ENCODE measurements around the gene LCE3D.

Gene LCE3D, protein sequence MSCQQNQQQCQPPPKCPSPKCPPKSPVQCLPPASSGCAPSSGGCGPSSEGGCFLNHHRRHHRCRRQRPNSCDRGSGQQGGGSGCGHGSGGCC

DNA sequence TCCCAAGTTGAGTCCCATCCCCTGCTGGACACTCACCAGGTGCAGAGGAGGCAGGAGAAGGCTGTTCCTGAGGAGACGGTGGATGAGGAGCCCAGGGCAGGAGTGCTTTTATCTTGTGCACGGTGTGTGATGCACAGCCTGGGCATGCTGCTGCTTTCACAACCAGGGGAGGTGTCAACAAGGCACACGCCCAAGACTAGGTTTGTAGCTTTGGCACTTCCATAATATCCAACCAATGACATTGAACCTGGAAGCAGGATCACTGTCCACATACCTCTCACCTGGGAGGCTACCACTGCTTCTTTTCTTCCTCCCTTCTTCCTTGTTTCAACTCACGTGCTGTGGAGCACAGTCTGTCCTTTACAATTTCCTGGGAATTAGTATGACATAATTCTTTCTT, at the start of gene LCE3D:
TSS of gene LCE3D (minus strand) at position 84 of the 400 bp plus-strand sequence. CDS start 580 bp downstream, outside the sequence.
- H3K27me3 ChIP-seq = no peaks in the 10 kb centered on the region
- no peaks in the 10 kb centered on the region for H3K9me3 ChIP-seq (replicated peaks in 1 of 11)
- TF ChIP-seq Cebpa-rat (IDR thresholded peaks at IDR 0.05) = no peak

DNA sequence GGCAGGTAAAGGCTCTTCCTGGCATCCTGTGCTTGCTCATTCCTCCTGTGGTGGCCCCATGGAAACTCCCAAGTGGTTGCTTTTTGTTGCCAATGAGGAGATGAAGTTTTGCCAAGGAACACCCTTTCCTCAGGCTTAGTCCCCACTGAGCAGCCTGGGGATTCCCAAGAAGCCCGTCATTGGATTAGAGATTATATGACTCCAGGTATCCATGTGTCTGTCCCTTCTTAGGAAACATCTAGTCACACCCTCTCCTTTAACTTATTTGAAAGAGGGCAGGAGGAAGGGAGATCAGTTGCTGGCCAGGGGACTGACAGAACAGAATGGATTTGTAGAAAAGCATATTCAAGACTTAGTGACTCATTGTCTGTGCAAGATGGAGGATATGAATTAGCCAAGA, 46.4 kb upstream of the LCE3D start:
- no peak overlapping the region for H3K4me3 ChIP-seq
- no peaks in the 10 kb centered on the region for H3K36me3 ChIP-seq
- H3K27me3 ChIP-seq = no peaks in the 10 kb centered on the region
- H3K4me2 ChIP-seq = no peak overlapping the region
- peaks cover 0 to 12% (median 4%) of the 10 kb centered on the region in 11 experiments; a peak in 3 of 22 replicates for H3K9me3 ChIP-seq (replicated peaks in 1 of 11)
- TF ChIP-seq Cebpa-rat (IDR thresholded peaks at IDR 0.05) = no peak
- no peak overlapping the region for H3K9ac ChIP-seq
- peaks cover 17 to 25% (median 23%) of the 10 kb centered on the region in 10 experiments for H3K4me1 ChIP-seq
- H4K20me1 ChIP-seq = no peaks in the 10 kb centered on the region
- no peak overlapping the region for H3K27ac ChIP-seq

More for the DNA sequence above, at the start of gene LCE3D:
- no peak within 1 kb of the TSS for H3K4me3 ChIP-seq
- H3K27ac ChIP-seq = no peak within 1 kb of the TSS
- H3K36me3 ChIP-seq = no peaks in the 10 kb centered on the region
- no peaks in the 10 kb centered on the region for H4K20me1 ChIP-seq
- H3K4me1 ChIP-seq = no peaks in the 10 kb centered on the region
- no peak within 1 kb of the TSS for H3K4me2 ChIP-seq
- no peak within 1 kb of the TSS for H3K9ac ChIP-seq

DNA sequence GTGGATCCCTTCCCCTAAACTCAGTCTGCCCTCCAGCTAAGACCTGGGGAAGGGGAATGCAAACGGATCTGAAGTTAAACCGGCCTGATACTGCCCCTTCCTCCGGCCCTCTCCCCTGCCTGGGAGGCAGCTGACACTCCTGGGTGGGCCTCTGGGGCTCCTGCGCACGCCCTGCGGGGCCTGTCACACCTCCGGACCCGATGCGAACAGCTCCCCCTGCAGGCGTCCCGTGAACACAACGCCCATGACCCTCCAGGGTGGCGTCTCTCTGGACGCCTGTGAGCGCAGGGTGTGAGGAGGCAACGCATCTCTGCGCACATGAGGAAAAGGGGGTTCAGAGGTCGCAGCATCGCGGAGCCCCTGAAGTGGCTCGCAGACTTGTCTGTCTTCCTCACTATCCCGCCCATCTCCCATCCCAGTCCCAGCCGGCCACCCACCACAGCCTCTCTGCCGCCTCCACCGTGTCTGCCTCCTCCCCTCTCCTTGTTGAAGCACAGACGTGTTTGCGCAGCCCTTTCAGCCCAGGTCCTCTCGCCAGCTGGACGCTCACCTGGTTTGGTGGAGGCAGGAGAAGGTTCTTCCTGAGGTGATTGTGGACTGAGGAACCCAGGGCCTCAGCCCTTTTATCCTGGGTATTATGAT, 43.0 kb upstream of the LCE3D start:
- H3K4me2 ChIP-seq = peak overlapping the region; percentile 35 to 72 (median 57)

DNA sequence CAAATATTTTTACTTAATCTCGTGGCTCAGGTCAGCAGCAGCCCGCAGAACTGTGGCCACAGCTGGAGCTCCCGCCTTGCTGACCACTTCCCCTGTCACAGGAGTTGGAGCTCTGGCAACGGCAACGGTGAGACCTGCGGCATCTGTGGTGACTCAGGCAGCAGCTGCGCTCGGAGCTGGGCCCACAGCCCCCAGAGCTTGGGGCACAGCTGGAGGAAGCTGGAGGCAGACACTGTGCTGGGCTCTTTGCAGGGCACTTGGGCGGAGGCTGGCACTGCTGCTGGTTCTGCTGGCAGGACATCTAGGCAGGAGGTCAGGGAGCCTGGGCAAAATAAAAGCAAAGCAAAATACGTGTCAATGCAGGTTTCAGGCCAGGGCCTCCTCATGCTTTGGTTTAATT, 42.5 kb upstream of the LCE3D start, which contains the start of gene LCE3A:
TSS of gene LCE3A (minus strand) at position 301 of the 400 bp plus-strand sequence. CDS start at position 301, 0 bp downstream.
- H3K4me1 ChIP-seq = peaks cover 17 to 29% (median 24%) of the 10 kb centered on the region in 10 experiments
- peaks cover 25 to 37% (median 32%) of the 10 kb centered on the region in 11 experiments for H3K9me3 ChIP-seq (replicated peaks in 1 of 11)
- peak within 1 kb of the TSS in 1 of 11 experiments; percentile 28; a peak in 1 of 22 replicates for H3K9ac ChIP-seq
- peak within 1 kb of the TSS; percentile 35 to 72 (median 57) for H3K4me2 ChIP-seq
- H3K27ac ChIP-seq = peak within 1 kb of the TSS in 9 of 11 experiments; percentile 2 to 59 (median 35); a peak in 13 of 22 replicates
- no peak for TF ChIP-seq Cebpa-rat (IDR thresholded peaks at IDR 0.05)
- no peaks in the 10 kb centered on the region for H3K27me3 ChIP-seq
- no peaks in the 10 kb centered on the region for H4K20me1 ChIP-seq
- H3K36me3 ChIP-seq = 0 out of 22 replicates have a peak, but pooled peaks cover 0 to 8% (median 0%) of the 10 kb centered on the region in 11 experiments
- H3K4me3 ChIP-seq = peak within 1 kb of the TSS in 1 of 10 experiments; percentile 24; a peak in 1 of 20 replicates

More for the DNA sequence above, 43.0 kb upstream of the LCE3D start:
- Histone ChIP-seq H3K36me3 (0 out of 22 replicates have a peak, but pooled peaks cover 0 to 8% (median 0%) of the 10 kb centered on the region in 11 experiments), H3K9ac (peak overlapping the region in 1 of 11 experiments; percentile 28; a peak in 1 of 22 replicates), H3K27me3 (no peaks in the 10 kb centered on the region), H4K20me1 (no peaks in the 10 kb centered on the region), H3K9me3 (replicated peaks in 1 of 11) (peaks cover 20 to 32% (median 27%) of the 10 kb centered on the region in 11 experiments), H3K4me1 (peaks cover 17 to 29% (median 24%) of the 10 kb centered on the region in 10 experiments), H3K4me3 (0 out of 20 replicates have a peak overlapping the region, but pooled peaks of 1 of the 10 experiments have one; percentile 24), H3K27ac (peak overlapping the region in 8 of 11 experiments; percentile 2 to 59 (median 31); a peak in 10 of 22 replicates)
- TF ChIP-seq Cebpa-rat (IDR thresholded peaks at IDR 0.05) = no peak

DNA sequence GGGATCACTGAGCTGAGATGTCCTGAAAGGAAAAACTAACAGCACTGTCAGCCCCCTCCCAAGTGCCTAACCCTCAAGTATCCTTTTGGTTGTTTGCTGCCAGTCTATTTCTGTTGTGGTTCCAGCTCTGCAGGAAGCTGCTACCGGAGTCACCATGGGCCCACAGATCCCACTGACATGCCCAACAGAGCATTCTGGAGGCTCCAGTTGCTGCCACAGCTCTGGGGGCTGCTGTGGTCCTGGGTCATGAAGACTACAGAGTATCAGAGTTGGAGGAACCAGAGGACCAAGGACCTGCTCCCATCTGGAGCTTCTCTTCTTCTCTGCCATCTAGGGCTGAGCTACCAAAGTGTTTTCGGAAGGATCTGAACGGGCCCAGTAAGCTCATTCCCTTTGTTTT, 41.7 kb upstream of the LCE3D start:
- Histone ChIP-seq H3K27me3 (no peaks in the 10 kb centered on the region), H3K9me3 (replicated peaks in 1 of 11) (peaks cover 30 to 42% (median 38%) of the 10 kb centered on the region in 11 experiments), H3K9ac (no peak overlapping the region), H4K20me1 (no peaks in the 10 kb centered on the region), H3K4me3 (no peak overlapping the region; a peak in 1 of 20 replicates), H3K27ac (peak overlapping the region in 7 of 11 experiments; percentile 10 to 51 (median 35); a peak in 9 of 22 replicates), H3K4me2 (peak overlapping the region in 9 of 11 experiments; percentile 35 to 67 (median 50); a peak in 17 of 22 replicates), H3K4me1 (peaks cover 17 to 29% (median 24%) of the 10 kb centered on the region in 10 experiments), H3K36me3 (0 out of 22 replicates have a peak, but pooled peaks cover 0 to 8% (median 0%) of the 10 kb centered on the region in 11 experiments)
- TF ChIP-seq Cebpa-rat (IDR thresholded peaks at IDR 0.05) = no peak

DNA sequence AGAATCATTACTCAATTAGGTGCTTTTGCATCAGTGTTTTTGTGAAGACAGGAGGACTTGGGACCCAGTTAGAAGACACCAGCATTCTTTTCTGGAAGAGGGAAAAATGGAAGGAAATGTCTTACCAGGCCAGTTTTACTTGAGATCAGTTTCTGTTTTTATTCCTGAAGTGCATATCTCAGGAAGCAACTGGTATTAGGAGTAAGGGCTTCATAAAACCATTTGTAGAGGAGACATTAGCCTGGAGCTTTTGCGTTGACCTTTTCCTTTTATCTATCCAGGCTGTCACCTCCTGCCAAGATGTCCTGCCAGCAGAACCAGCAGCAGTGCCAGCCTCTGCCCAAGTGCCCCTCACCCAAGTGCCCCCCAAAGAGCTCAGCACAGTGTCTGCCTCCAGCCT, 33.2 kb upstream of the LCE3D start, which contains the start of gene LCE3B:
TSS of gene LCE3B (plus strand) at position 301 of the 400 bp plus-strand sequence. CDS start at position 301, 0 bp downstream.
- Histone ChIP-seq H4K20me1 (no peaks in the 10 kb centered on the region), H3K4me2 (no peak within 1 kb of the TSS), H3K4me1 (no peaks in the 10 kb centered on the region), H3K4me3 (no peak within 1 kb of the TSS), H3K9ac (no peak within 1 kb of the TSS), H3K27me3 (no peaks in the 10 kb centered on the region), H3K36me3 (no peaks in the 10 kb centered on the region), H3K9me3 (replicated peaks in 1 of 11) (peaks cover 11 to 14% (median 12%) of the 10 kb centered on the region in 11 experiments), H3K27ac (no peak within 1 kb of the TSS)
- no peak for TF ChIP-seq Cebpa-rat (IDR thresholded peaks at IDR 0.05)

DNA sequence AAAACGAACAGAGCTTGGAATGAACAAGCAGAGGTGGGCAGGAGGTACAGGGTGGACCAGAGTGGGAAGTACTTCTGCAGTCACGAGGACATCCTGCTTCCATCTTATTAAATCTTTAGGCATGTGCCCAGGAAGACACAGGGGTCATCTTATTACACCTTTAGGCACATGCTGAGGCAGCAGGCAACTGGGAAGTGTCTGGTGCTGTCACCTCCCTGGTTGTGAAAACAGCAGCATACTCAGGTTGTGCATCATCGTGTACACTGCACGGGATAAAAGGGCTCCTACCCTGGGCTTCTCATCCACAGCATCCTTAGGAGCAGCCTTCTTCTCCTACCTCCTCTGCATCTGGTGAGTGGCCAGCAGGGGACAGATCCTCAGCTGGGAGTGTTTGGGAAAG, 19.6 kb upstream of the LCE3D start, which contains the start of gene LCE3C:
TSS of gene LCE3C (plus strand) at position 301 of the 400 bp plus-strand sequence. CDS start 498 bp downstream, outside the sequence.
- TF ChIP-seq Cebpa-rat (IDR thresholded peaks at IDR 0.05) = no peak
- Histone ChIP-seq H3K9me3 (replicated peaks in 1 of 11) (peaks cover 0 to 12% (median 6%) of the 10 kb centered on the region in 11 experiments; a peak in 6 of 22 replicates), H3K4me3 (no peak within 1 kb of the TSS), H4K20me1 (no peaks in the 10 kb centered on the region), H3K27ac (no peak within 1 kb of the TSS), H3K9ac (no peak within 1 kb of the TSS), H3K27me3 (no peaks in the 10 kb centered on the region), H3K36me3 (no peaks in the 10 kb centered on the region), H3K4me1 (no peaks in the 10 kb centered on the region), H3K4me2 (no peak within 1 kb of the TSS)

DNA sequence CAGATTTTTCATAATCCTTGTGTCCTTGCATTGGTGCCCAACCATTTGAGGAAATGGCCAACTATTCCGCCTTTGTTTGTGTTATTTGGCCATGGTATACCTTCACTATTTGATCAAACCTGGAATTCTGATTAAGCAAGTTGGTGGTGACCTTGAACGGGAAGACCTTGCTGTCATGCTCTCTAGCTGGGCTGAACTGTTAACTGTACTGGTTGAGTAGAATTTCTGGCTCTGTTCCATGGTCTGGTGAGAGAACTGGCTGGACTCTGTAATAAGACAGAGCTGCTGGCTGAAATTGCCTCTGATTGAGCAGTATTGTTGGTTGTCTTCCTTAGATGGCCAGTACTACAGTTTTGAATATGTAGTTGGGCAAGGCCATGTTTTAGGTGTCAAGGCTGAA, 16.7 kb upstream of the LCE3D start:
- Histone ChIP-seq H4K20me1 (no peaks in the 10 kb centered on the region), H3K9me3 (replicated peaks in 1 of 11) (peaks cover 0 to 12% (median 6%) of the 10 kb centered on the region in 11 experiments; a peak in 6 of 22 replicates), H3K27ac (no peak overlapping the region), H3K4me1 (no peaks in the 10 kb centered on the region), H3K36me3 (no peaks in the 10 kb centered on the region), H3K4me3 (no peak overlapping the region), H3K4me2 (no peak overlapping the region), H3K9ac (no peak overlapping the region), H3K27me3 (no peaks in the 10 kb centered on the region)
- TF ChIP-seq Cebpa-rat (IDR thresholded peaks at IDR 0.05) = no peak

DNA sequence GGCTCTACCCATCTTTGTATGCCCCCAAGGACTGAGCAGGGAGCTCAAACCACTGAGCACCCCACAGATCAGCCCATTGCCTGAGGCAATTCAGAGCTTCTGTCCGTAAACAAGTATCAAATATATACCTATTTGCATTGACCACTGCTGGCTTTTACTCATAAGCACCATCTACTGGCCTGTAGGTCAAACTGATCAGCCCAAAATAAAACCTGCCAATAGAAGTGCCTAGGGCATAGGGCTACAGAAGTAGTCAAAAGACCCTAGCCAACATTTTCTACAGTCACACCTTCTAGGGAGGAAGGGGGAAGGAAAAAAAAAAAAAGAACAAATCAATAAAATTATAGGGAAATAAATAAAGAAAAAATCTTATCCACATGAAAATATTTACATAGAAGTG, 5.3 kb upstream of the LCE3D start:
- H3K9ac ChIP-seq = no peak overlapping the region
- H3K4me1 ChIP-seq = no peaks in the 10 kb centered on the region
- H3K27ac ChIP-seq = no peak overlapping the region
- H3K4me2 ChIP-seq = no peak overlapping the region
- no peaks in the 10 kb centered on the region for H3K36me3 ChIP-seq
- no peaks in the 10 kb centered on the region for H3K27me3 ChIP-seq
- no peak overlapping the region for H3K4me3 ChIP-seq
- no peaks in the 10 kb centered on the region for H4K20me1 ChIP-seq
- no peak for TF ChIP-seq Cebpa-rat (IDR thresholded peaks at IDR 0.05)
- H3K9me3 ChIP-seq (replicated peaks in 1 of 11) = no peaks in the 10 kb centered on the region
